Endothelial cell (in vitro differentiated cells): ENCODE data around the gene STAT3. TPM values are rescaled to one million over a fixed set of nuclear protein-coding genes. Genes with fewer than 3 reads are reported as not detected.

Experiments
- DNase-seq: peaks from one replicate; pipeline ENCODE4 v3.0.0; 2021; ENCODE audit warnings: low spot score
- H3K27ac Mint-ChIP-seq: one replicate; pipeline ENCODE4 v1.8.0; 2021; ENCODE audit warnings: mixed read lengths, inconsistent platforms; ENCODE audit not compliant: unreplicated experiment
- H3K27me3 Mint-ChIP-seq: one replicate; pipeline ENCODE4 v1.8.0; 2021; ENCODE audit warnings: mild to moderate bottlenecking, moderate library complexity, mixed read lengths, inconsistent platforms; ENCODE audit not compliant: unreplicated experiment
- H3K36me3 Mint-ChIP-seq: one replicate; pipeline ENCODE4 v1.8.0; 2021; ENCODE audit warnings: mild to moderate bottlenecking, low read depth, mixed read lengths, inconsistent platforms; ENCODE audit not compliant: unreplicated experiment
- H3K4me1 Mint-ChIP-seq: one replicate; pipeline ENCODE4 v1.8.0; 2021; ENCODE audit warnings: mild to moderate bottlenecking, mixed read lengths, inconsistent platforms; ENCODE audit not compliant: unreplicated experiment
- H3K4me3 Mint-ChIP-seq: one replicate; pipeline ENCODE4 v1.8.0; 2021; ENCODE audit warnings: mild to moderate bottlenecking, mixed read lengths, inconsistent platforms; ENCODE audit not compliant: unreplicated experiment
- H3K9me3 Mint-ChIP-seq: one replicate; pipeline ENCODE4 v1.8.0; 2021; ENCODE audit warnings: mixed read lengths, inconsistent platforms; ENCODE audit not compliant: unreplicated experiment
- CTCF ChIP-seq: fragments of 200-600 bp; sonication (generic); IDR thresholded peaks from one replicate; pipeline ENCODE4 v1.5.0; 2021; ENCODE audit warnings: antibody characterized with exemption; ENCODE audit not compliant: unreplicated experiment
- total RNA-seq: library from RNA; stranded (reverse); fragmentation: NEBNext Ultra II Directional; extraction: Animal tissue kit (Norgen Biotek cat#: 25700); gene quantifications from one replicate; pipeline ENCODE4 v1.2.1, GENCODE V29; 2021; ENCODE audit not compliant: unreplicated experiment

The STAT3 gene
- total RNA-seq, 1 donor from 2014 or later = 160 TPM

- no peak for DNase-seq
- Mint-ChIP-seq H3K27ac (no peak overlapping the region), H3K9me3 (no peaks in the 10 kb centered on the region), H3K27me3 (peaks cover 6% of the 10 kb centered on the region), H3K4me3 (no peak overlapping the region), H3K36me3 (peaks cover 2% of the 10 kb centered on the region), H3K4me1 (peaks cover 30% of the 10 kb centered on the region)
- TF ChIP-seq CTCF = peak; percentile 32
These were observed 105.7 kb downstream of the STAT3 start for GRCh38 chr17:42282478-42283080.

GRCh38 chr17:42281571-42282096 lies 106.6 kb downstream of the STAT3 start:
- TF ChIP-seq CTCF = no peak
- no peak for DNase-seq
- H3K27ac Mint-ChIP-seq = no peak overlapping the region
- no peaks in the 10 kb centered on the region for H3K36me3 Mint-ChIP-seq
- peaks cover 3% of the 10 kb centered on the region for H3K27me3 Mint-ChIP-seq
- no peaks in the 10 kb centered on the region for H3K9me3 Mint-ChIP-seq
- peaks cover 29% of the 10 kb centered on the region for H3K4me1 Mint-ChIP-seq
- no peak overlapping the region for H3K4me3 Mint-ChIP-seq

GRCh38 chr17:42279776-42280630 lies 108.2 kb downstream of the STAT3 start:
- DNase-seq = no peak
- Mint-ChIP-seq H3K9me3 (no peaks in the 10 kb centered on the region), H3K27ac (no peak overlapping the region), H3K4me3 (no peak overlapping the region), H3K36me3 (no peaks in the 10 kb centered on the region), H3K27me3 (peaks cover 7% of the 10 kb centered on the region), H3K4me1 (peaks cover 29% of the 10 kb centered on the region)
- no peak for TF ChIP-seq CTCF

GRCh38 chr17:42277342-42277712 lies 110.9 kb downstream of the STAT3 start:
- Mint-ChIP-seq H3K4me3 (peak overlapping the region; percentile 73), H3K36me3 (no peaks in the 10 kb centered on the region), H3K4me1 (peaks cover 39% of the 10 kb centered on the region), H3K9me3 (no peaks in the 10 kb centered on the region), H3K27me3 (peaks cover 7% of the 10 kb centered on the region), H3K27ac (peak overlapping the region; percentile 89)
- no peak for DNase-seq
- no peak for TF ChIP-seq CTCF
